ENCODE data around the gene ATP1A4.

DNA sequence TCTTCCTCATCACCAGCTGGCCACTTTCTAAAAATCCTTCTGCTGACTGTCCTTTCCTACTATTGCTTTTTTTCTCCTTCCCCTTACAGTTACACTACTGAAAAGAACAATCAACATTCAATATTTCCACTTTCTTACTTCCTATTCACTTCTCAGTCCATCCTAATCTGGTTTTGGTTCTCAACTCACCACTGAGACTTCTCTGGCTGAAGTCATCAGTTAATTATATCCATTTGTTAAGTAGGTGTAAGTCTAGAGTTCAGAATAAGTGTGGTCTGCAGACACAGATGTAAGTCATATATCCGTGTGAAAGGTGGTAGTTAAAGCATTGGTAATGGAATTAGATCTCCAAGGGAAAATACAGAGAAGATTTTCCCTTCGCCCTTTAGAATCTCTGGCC lies 75.2 kb downstream of the ATP1A4 start:
- TF ChIP-seq, protein P1, sequence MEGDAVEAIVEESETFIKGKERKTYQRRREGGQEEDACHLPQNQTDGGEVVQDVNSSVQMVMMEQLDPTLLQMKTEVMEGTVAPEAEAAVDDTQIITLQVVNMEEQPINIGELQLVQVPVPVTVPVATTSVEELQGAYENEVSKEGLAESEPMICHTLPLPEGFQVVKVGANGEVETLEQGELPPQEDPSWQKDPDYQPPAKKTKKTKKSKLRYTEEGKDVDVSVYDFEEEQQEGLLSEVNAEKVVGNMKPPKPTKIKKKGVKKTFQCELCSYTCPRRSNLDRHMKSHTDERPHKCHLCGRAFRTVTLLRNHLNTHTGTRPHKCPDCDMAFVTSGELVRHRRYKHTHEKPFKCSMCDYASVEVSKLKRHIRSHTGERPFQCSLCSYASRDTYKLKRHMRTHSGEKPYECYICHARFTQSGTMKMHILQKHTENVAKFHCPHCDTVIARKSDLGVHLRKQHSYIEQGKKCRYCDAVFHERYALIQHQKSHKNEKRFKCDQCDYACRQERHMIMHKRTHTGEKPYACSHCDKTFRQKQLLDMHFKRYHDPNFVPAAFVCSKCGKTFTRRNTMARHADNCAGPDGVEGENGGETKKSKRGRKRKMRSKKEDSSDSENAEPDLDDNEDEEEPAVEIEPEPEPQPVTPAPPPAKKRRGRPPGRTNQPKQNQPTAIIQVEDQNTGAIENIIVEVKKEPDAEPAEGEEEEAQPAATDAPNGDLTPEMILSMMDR (IDR thresholded peaks at IDR 0.05 in 2 of 3, conservative IDR thresholded peaks at IDR 0.05 in 1 of 3; ENCODE audit: control insufficient read depth in 2 of 3, extremely low read depth in 1 of 3, insufficient read depth in 1 of 3, low read depth in 3 of 3, low read length in 3 of 3) = no peak
- TF ChIP-seq EGR1 (IDR thresholded peaks at IDR 0.05; ENCODE audit: borderline replicate concordance in 1 of 2, low read depth in 2 of 2, low read length in 2 of 2) (no peak), SUPT20H (IDR thresholded peaks at IDR 0.05; ENCODE audit: borderline replicate concordance, control insufficient read depth, low read depth, low read length) (no peak), POLR2AphosphoS2 (IDR thresholded peaks at IDR 0.05; ENCODE audit: low read depth, low read length) (no peak), MAX (IDR thresholded peaks at IDR 0.05; ENCODE audit: low read depth, low read length) (no peak), JUND (IDR thresholded peaks at IDR 0.05; ENCODE audit: low read depth, low read length) (no peak)
- TF ChIP-seq, protein P2, sequence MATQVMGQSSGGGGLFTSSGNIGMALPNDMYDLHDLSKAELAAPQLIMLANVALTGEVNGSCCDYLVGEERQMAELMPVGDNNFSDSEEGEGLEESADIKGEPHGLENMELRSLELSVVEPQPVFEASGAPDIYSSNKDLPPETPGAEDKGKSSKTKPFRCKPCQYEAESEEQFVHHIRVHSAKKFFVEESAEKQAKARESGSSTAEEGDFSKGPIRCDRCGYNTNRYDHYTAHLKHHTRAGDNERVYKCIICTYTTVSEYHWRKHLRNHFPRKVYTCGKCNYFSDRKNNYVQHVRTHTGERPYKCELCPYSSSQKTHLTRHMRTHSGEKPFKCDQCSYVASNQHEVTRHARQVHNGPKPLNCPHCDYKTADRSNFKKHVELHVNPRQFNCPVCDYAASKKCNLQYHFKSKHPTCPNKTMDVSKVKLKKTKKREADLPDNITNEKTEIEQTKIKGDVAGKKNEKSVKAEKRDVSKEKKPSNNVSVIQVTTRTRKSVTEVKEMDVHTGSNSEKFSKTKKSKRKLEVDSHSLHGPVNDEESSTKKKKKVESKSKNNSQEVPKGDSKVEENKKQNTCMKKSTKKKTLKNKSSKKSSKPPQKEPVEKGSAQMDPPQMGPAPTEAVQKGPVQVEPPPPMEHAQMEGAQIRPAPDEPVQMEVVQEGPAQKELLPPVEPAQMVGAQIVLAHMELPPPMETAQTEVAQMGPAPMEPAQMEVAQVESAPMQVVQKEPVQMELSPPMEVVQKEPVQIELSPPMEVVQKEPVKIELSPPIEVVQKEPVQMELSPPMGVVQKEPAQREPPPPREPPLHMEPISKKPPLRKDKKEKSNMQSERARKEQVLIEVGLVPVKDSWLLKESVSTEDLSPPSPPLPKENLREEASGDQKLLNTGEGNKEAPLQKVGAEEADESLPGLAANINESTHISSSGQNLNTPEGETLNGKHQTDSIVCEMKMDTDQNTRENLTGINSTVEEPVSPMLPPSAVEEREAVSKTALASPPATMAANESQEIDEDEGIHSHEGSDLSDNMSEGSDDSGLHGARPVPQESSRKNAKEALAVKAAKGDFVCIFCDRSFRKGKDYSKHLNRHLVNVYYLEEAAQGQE (IDR thresholded peaks at IDR 0.05; ENCODE audit: low read depth, low read length) = no peak
